OCI-LY7 (cell line): ENCODE measurements around the gene ACAP1.

Experiments
- EZH2phosphoT487 ChIP-seq: fragments of 200-600 bp; sonication (generic); IDR thresholded peaks from 2 replicates; pipeline ENCODE4 v1.6.1; 2018; ENCODE audit warnings: low read depth, borderline replicate concordance, mild to moderate bottlenecking, mixed run types, antibody characterized with exemption, low read length, moderate library complexity, mixed read lengths
- TF ChIP-seq, protein P1 (sequence below): fragments of 200-600 bp; sonication (generic); conservative IDR thresholded peaks from 2 replicates; pipeline ENCODE4 v1.5.1; 2014; ENCODE audit warnings: mild to moderate bottlenecking, antibody characterized with exemption, low read length, moderate library complexity, mixed read lengths

DNA sequence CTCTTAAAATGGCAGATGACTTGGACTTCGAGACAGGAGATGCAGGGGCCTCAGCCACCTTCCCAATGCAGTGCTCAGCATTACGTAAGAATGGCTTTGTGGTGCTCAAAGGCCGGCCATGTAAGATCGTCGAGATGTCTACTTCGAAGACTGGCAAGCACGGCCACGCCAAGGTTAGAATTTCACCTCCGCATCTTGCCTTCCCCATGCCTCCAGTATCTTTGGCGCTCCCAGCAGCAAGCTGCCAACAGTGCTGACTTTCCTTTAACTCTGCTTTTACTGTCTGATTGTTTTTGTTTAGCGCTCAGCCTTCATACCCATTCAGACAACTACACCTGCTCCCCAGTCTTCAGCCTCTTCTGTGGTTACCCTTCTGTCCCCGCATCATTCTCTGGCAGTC is 26.7 kb upstream of the ACAP1 start:
- TF ChIP-seq, protein P1, sequence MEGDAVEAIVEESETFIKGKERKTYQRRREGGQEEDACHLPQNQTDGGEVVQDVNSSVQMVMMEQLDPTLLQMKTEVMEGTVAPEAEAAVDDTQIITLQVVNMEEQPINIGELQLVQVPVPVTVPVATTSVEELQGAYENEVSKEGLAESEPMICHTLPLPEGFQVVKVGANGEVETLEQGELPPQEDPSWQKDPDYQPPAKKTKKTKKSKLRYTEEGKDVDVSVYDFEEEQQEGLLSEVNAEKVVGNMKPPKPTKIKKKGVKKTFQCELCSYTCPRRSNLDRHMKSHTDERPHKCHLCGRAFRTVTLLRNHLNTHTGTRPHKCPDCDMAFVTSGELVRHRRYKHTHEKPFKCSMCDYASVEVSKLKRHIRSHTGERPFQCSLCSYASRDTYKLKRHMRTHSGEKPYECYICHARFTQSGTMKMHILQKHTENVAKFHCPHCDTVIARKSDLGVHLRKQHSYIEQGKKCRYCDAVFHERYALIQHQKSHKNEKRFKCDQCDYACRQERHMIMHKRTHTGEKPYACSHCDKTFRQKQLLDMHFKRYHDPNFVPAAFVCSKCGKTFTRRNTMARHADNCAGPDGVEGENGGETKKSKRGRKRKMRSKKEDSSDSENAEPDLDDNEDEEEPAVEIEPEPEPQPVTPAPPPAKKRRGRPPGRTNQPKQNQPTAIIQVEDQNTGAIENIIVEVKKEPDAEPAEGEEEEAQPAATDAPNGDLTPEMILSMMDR: no peak
- no peak for TF ChIP-seq EZH2phosphoT487
